Amniotic stem cell (primary cell): ENCODE measurements around the gene DNAJB11.
"Not testable (repeated sequence)": the region's sequence is repeated elsewhere in the genome, so short reads cannot be mapped to it uniquely, and the experiment has no call there.

Experiments
- DNase-seq: peaks from one replicate; lab custom pipeline; 2025; lab: John Stamatoyannopoulos, UW

Gene DNAJB11

GRCh38 chr3:186618318-186618938, 47.9 kb downstream of the DNAJB11 start:
- no peak for DNase-seq

DNA sequence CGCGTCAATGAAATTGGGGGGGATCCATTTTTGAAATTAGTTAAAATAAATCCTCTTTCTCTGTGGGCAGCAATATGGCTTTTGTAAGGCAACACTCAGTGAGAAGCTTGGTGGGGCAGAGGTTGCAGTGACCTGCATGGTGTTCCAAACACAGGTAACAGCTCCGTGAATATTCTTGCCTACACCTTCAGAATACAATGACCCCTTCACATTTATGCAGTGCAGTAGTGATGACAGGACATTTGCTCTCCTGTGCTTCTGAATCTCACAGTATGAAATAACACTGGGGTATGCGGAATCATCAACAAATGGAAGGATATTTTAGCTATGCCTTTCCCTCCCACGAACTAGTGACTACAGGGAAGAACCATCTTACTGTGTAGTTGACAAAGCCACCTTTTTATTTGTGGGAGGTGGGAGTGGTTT, 49.3 kb downstream of the DNAJB11 start:
- no peak for DNase-seq

GRCh38 chr3:186620213-186621092, 49.9 kb downstream of the DNAJB11 start:
- DNase-seq: no peak

- DNase-seq: no peak
Measured at GRCh38 chr3:186621894-186622650, 51.6 kb downstream of the DNAJB11 start.

DNA sequence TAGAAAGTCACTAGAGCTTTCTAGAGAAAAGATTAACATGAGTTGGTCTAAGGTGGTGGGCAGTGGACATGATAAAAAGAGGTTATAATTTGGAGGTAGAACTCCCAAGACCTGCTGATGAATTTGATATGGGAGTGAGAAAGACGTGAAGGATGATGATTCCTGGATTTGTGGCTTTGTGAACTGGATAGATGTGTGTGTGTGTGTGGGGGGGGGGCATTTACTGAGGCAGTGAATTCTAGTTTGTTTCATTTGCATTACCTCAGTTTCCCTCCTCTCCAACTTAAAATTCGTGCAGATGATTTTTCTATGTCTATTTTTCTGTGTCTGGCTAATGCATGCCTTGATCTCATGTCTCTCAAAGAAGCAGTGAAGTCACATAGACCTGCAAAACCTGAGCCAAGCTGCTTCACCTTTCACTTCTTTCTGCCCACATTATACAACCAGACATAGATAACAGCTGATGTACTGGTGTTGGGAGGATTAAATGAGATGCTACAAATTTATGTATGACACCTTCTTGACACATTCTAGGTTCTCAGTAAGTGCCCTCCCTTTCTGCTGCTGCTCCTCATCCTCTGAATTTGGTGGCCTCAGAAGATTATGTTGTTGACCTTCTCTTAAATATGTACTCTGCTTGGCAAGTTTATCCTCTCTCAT, 52.3 kb downstream of the DNAJB11 start:
- no peak for DNase-seq

DNA sequence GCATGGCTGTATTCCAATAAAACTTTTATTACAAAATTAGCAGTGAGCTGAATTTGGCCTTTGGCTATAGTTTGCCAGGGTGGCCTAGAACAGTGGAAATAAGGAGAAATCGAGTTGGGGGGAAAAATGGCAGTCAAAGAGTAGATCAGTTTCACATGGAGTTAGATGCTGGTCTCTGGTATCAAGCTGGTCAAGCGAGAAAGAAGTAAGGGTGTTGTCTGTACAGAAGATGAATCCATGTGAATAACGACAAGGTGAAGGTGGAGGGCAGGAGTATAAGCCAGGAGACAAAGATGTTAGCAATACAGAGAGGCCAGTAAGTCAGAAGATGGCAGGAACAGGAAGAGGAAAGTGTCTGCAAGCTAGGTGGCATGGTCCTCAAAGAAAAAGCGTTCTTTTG, 54.1 kb downstream of the DNAJB11 start:
- no peak for DNase-seq

DNA sequence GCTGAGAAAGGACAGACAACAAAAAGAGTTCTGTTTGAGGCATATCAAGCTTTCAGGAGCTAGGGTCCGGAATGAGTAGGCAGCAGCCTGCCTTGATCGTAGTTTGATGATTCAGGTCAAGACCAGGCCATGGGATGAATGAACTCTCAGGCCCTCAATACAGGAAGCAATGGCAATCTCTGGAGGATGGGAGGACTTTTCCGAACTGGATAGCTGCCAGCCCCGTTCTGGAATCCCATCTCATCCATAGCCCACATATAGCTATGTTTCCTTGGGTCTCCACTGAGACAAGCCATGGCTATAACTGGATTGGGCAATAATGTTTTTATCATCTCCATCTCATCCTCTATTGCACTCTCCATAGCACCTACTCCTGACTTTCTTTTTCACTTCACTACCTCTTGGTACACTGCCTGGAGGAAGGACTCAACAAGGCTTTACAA, 55.1 kb downstream of the DNAJB11 start:
- no peak for DNase-seq

DNA sequence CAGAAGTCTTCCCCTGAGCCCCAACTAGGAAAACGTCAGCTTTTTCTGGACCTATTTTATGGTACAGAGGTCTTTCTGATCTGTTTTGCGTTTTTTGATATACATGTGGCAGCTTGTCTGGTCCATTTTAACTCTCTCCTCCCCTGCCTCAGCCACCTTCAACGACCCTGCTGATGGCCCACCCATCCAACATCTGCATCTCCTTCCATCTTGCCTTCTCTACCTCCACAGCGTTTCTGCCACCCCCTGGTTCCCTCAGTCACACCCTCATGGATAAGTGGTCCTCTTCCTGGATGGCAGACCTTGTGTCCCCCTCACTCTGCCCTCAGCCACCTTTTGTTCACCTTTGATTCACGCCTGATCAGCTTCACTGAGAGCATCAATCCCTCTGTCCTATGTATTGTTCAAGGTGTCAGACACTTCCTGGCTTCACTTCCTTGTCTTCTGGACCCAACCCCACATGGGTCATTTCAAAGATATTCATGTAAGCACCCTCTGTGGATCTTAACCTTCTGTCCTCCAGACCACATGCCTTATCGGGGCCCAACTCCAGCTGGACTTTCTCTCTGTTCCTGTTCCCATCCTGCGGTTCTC, 55.8 kb downstream of the DNAJB11 start:
- no peak for DNase-seq

- DNase-seq: no peak
Measured at GRCh38 chr3:186627852-186628414, 57.4 kb downstream of the DNAJB11 start.

- DNase-seq: no peak
Measured at GRCh38 chr3:186628756-186629155, 58.2 kb downstream of the DNAJB11 start.

GRCh38 chr3:186630950-186631641, 60.6 kb downstream of the DNAJB11 start:
- DNase-seq: no peak

DNA sequence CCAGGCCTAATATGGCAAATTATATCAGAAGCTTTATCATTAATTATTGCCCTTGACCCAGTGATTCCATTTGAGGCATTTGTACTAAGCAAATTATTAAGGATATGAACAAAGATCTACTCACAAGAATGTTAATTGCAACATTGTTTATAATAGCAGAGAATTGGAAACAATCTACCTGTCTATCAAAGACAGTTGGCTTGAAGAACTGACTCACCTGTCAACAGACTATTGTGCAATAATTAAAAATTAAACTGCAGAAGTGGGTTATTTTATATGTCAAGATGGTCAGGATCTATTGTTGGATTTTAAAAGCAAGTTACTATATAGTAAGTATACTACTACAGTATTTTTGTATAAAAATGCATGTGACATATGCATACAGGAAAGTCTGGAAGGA, 63.0 kb downstream of the DNAJB11 start:
- no peak for DNase-seq

DNA sequence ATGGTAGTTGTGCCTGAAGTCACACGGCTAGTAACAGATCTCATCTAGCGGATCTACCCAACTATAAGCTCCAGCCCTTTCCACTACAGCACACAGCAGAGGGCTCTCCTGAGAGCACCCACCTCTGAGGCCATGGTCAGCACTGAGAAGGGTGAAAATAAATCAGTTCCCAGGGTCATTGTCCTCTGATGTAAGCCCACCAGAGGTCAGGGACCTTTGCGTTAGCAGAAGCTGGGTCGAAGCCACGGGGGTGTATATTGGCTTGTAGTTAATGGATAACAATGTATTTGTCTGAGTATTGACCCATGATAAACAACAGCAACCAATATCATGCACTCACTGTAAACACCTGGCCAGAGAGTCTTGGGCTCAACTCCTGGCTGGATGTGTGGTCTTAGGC, 63.7 kb downstream of the DNAJB11 start:
- DNase-seq: not testable (repeated sequence)
